AG04450 (cell line): ENCODE data around the gene EIF3K. TPM values are rescaled to one million over a fixed set of nuclear protein-coding genes. Genes with fewer than 3 reads are reported as not detected.

Source experiments
- CTCF ChIA-PET: fragments of 300-600, 350-600 bp; formaldehyde crosslinking; extraction: SDS; loops from one replicate; lab custom pipeline; 2022; ENCODE audit warnings: antibody characterized with exemption, inconsistent platforms; lab: Charles Lee
- POLR2A ChIA-PET: fragments of 350-600 bp; formaldehyde crosslinking; extraction: SDS; loops from one replicate; lab custom pipeline; 2021; ENCODE audit warnings: antibody characterized with exemption, inconsistent platforms; lab: Yijun Ruan, JAX
- DNase-seq: peaks from one replicate; pipeline ENCODE4 v3.0.0-alpha.2; 2011; ENCODE audit warnings: low read depth, low spot score
- H3K27ac ChIP-seq: one replicate; pipeline ENCODE4 v1.5.1; 2012; ENCODE audit warnings: low read depth, low read length, control low read depth
- H3K27me3 ChIP-seq: one replicate; pipeline ENCODE4 v1.6.0; 2012; ENCODE audit warnings: low read length; ENCODE audit not compliant: control insufficient read depth, insufficient read depth
- H3K4me3 ChIP-seq: 2 replicates; pipeline ENCODE4 v1.5.1; 2011; ENCODE audit warnings: mild to moderate bottlenecking, low read depth, low read length, control low read depth
- H3K9me3 ChIP-seq: 2 replicates; pipeline ENCODE4 v1.5.1; 2012; ENCODE audit warnings: low read length; ENCODE audit not compliant: control insufficient read depth, insufficient read depth
- polyA plus RNA-seq: library from polyadenylated mRNA; depleted of rRNA; stranded (reverse); fragments of >200 nt; gene quantifications from 2 replicates; pipeline ENCODE4 v1.2.3, GENCODE V29; 2011
- TF ChIP-seq, protein P1 (sequence below): IDR thresholded peaks from 2 replicates; pipeline ENCODE4 v1.5.1; 2011; ENCODE audit warnings: low read depth, low read length, control low read depth, inconsistent platforms

The EIF3K gene
- polyA plus RNA-seq, 1 experiment = 168 TPM

GRCh38 chr19:38617764-38618589 is 1.0 kb upstream of the EIF3K start, which contains the start of gene MAP4K1:
TSS of gene MAP4K1 (minus strand) at chr19:38617953. CDS start at chr19:38617895, 58 bp downstream.
- TF ChIP-seq, protein P1, sequence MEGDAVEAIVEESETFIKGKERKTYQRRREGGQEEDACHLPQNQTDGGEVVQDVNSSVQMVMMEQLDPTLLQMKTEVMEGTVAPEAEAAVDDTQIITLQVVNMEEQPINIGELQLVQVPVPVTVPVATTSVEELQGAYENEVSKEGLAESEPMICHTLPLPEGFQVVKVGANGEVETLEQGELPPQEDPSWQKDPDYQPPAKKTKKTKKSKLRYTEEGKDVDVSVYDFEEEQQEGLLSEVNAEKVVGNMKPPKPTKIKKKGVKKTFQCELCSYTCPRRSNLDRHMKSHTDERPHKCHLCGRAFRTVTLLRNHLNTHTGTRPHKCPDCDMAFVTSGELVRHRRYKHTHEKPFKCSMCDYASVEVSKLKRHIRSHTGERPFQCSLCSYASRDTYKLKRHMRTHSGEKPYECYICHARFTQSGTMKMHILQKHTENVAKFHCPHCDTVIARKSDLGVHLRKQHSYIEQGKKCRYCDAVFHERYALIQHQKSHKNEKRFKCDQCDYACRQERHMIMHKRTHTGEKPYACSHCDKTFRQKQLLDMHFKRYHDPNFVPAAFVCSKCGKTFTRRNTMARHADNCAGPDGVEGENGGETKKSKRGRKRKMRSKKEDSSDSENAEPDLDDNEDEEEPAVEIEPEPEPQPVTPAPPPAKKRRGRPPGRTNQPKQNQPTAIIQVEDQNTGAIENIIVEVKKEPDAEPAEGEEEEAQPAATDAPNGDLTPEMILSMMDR = no peak
- H3K9me3 ChIP-seq = no peaks in the 10 kb centered on the region; the same call in 1 of the 2 replicates
- ChIA-PET POLR2A (interaction anchor here (1.1 to 1.6 kb wide), 4 partner anchors 17 to 282 kb away, joined by 3 to 11 read pairs (median 4); partner anchors contain the start of genes ACTN4 and NFKBIB), CTCF (interaction anchor here (1.2 to 4.1 kb wide), 5 partner anchors 17 to 312 kb away, joined by 3 to 25 read pairs (median 6); partner anchors contain the start of genes FAM98C, MRPS12 and SARS2)
- peak within 1 kb of the TSS; percentile 97 for H3K4me3 ChIP-seq
- peak within 1 kb of the TSS; percentile 43 for H3K27ac ChIP-seq
- DNase-seq = no peak
- H3K27me3 ChIP-seq = no peaks in the 10 kb centered on the region

GRCh38 chr19:38619361-38620174 is 580 bp downstream of the EIF3K start:
- ChIA-PET POLR2A (interaction anchor here (0.5 to 1.6 kb wide), 9 partner anchors 15 to 311 kb away, joined by 3 to 11 read pairs (median 4); partner anchors contain the start of genes ACTN4, FAM98C, GGN and MRPS12), CTCF (interaction anchor here (0.7 to 4.1 kb wide), 6 partner anchors 15 to 717 kb away, joined by 3 to 25 read pairs (median 6); partner anchors contain the start of genes FAM98C and GGN)
- Histone ChIP-seq H3K27ac (peak overlapping the region; percentile 39), H3K9me3 (no peaks in the 10 kb centered on the region; the same call in 1 of the 2 replicates), H3K4me3 (peak overlapping the region; percentile 97), H3K27me3 (no peaks in the 10 kb centered on the region)
- no peak for DNase-seq
- TF ChIP-seq, protein P1 = no peak

DNA sequence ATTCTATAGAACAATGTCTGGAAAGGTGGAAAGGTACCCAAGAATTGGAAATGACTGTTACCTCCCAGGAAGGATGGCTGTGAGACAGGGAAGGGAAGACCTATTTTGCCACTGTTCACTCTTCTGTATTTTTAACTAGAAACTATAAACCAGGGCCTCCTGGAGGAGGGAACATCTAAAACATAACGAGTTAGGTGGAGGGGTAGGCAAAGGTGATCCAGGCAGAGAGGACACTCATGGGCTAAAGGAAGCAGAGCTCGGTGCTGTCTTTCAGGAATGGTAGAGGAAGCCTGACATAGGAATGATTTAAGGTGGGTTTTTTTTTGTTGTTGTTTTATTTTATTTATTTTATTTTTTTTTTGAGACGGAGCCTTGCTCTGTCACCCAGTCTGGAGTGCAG is 5.8 kb downstream of the EIF3K start:
- Histone ChIP-seq H3K9me3 (no peaks in the 10 kb centered on the region), H3K4me3 (no peak overlapping the region), H3K27me3 (no peaks in the 10 kb centered on the region), H3K27ac (no peak overlapping the region)
- no peak for DNase-seq
- TF ChIP-seq, protein P1 = no peak
- POLR2A ChIA-PET = no interaction called here
- CTCF ChIA-PET = interaction anchor here (1.6 kb wide), 1 partner anchor 11 kb away, joined by 10 read pairs; no protein-coding TSS in a partner anchor

GRCh38 chr19:38626401-38626800 is 7.4 kb downstream of the EIF3K start:
- no peak overlapping the region for H3K4me3 ChIP-seq
- H3K27ac ChIP-seq = no peak overlapping the region
- POLR2A ChIA-PET = no interaction called here
- CTCF ChIA-PET = interaction anchor here (1.6 to 1.7 kb wide), 2 partner anchors 9 to 111 kb away, joined by 3 to 10 read pairs; no protein-coding TSS in a partner anchor
- DNase-seq = no peak
- H3K9me3 ChIP-seq = no peaks in the 10 kb centered on the region
- TF ChIP-seq, protein P1 = no peak
- H3K27me3 ChIP-seq = no peaks in the 10 kb centered on the region
